Stimulated activated naive CD8-positive, alpha-beta T cell treated with anti-CD3 and anti-CD28 coated beads, Interleukin-15, Interleukin-2, amounts not matched to agents 100 ng/mL and 50 ng/mL, for 24 hours (primary cell): Measurements from ENCODE around the gene ASB4.
"Not testable (repeated sequence)": the region's sequence is repeated elsewhere in the genome, so short reads cannot be mapped to it uniquely, and the experiment has no call there.

Experiments
- H3K27ac Mint-ChIP-seq: one replicate; pipeline ENCODE4 v1.8.0; 2021; ENCODE audit warnings: mild to moderate bottlenecking, mixed read lengths
- H3K27me3 Mint-ChIP-seq: one replicate; pipeline ENCODE4 v1.8.0; 2021; ENCODE audit warnings: mixed read lengths
- H3K36me3 Mint-ChIP-seq: one replicate; pipeline ENCODE4 v1.8.0; 2021; ENCODE audit warnings: low read depth, mixed read lengths
- H3K4me1 Mint-ChIP-seq: one replicate; pipeline ENCODE4 v1.8.0; 2021; ENCODE audit warnings: low read depth, mixed read lengths
- H3K4me3 Mint-ChIP-seq: one replicate; pipeline ENCODE4 v1.8.0; 2021; ENCODE audit warnings: mild to moderate bottlenecking, mixed read lengths
- H3K9me3 Mint-ChIP-seq: one replicate; pipeline ENCODE4 v1.8.0; 2021; ENCODE audit warnings: mixed read lengths

ASB4 gene, protein sequence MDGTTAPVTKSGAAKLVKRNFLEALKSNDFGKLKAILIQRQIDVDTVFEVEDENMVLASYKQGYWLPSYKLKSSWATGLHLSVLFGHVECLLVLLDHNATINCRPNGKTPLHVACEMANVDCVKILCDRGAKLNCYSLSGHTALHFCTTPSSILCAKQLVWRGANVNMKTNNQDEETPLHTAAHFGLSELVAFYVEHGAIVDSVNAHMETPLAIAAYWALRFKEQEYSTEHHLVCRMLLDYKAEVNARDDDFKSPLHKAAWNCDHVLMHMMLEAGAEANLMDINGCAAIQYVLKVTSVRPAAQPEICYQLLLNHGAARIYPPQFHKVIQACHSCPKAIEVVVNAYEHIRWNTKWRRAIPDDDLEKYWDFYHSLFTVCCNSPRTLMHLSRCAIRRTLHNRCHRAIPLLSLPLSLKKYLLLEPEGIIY

GRCh38 chr7:95485391-95486123 lies at the start of gene ASB4:
Gene ASB4, plus strand, starts transcription at chr7:95485943. Its CDS starts 29 bp downstream, at chr7:95485972.
- no peak within 1 kb of the TSS for H3K27ac Mint-ChIP-seq
- no peaks in the 10 kb centered on the region for H3K9me3 Mint-ChIP-seq
- no peak within 1 kb of the TSS for H3K4me3 Mint-ChIP-seq
- H3K36me3 Mint-ChIP-seq = no peaks in the 10 kb centered on the region
- no peaks in the 10 kb centered on the region for H3K27me3 Mint-ChIP-seq
- H3K4me1 Mint-ChIP-seq = no peaks in the 10 kb centered on the region

- no peak overlapping the region for H3K4me3 Mint-ChIP-seq
- H3K9me3 Mint-ChIP-seq = peaks cover 3% of the 10 kb centered on the region
- peaks cover 15% of the 10 kb centered on the region for H3K4me1 Mint-ChIP-seq
- H3K27ac Mint-ChIP-seq = no peak overlapping the region
- no peaks in the 10 kb centered on the region for H3K36me3 Mint-ChIP-seq
- H3K27me3 Mint-ChIP-seq = peaks cover 6% of the 10 kb centered on the region
These were observed 49.3 kb upstream of the ASB4 start for GRCh38 chr7:95436407-95436806.

DNA sequence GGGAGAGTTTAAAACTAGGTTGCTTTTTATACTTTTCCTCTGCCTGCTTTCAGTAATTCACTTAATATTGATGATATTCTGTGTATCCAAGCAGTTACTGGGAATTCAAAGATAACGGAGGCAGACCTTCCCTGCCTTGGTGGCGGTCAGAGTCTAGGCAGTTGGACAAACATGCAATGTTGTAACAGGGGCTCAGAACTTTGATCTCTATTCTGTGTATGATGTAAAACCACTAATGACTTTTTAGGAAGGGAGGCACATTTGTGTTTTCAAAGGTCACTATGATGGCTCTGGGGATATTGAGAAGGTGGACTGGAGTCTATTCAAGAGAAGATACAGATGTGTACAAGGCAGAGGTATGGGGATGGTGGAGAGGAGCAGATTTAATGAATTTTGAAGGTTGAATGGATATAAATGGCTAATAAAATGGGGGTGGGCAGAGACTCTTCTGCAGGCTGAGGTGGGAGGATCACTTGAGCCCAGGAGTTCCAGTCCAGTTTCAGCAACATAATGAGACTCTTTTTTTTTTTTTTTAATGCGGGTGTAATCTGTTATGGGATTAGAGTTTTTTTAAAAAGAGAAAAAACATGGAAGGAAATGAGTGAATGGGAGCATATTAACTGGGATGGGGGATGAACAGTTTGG lies 45.2 kb upstream of the ASB4 start:
- H3K4me1 Mint-ChIP-seq = peaks cover 4% of the 10 kb centered on the region
- H3K4me3 Mint-ChIP-seq = no peak overlapping the region
- no peak overlapping the region for H3K27ac Mint-ChIP-seq
- no peaks in the 10 kb centered on the region for H3K9me3 Mint-ChIP-seq
- H3K27me3 Mint-ChIP-seq = peaks cover 3% of the 10 kb centered on the region
- H3K36me3 Mint-ChIP-seq = no peaks in the 10 kb centered on the region

GRCh38 chr7:95441042-95441823 lies 44.5 kb upstream of the ASB4 start:
- H3K27me3 Mint-ChIP-seq = no peaks in the 10 kb centered on the region
- H3K9me3 Mint-ChIP-seq = no peaks in the 10 kb centered on the region
- no peaks in the 10 kb centered on the region for H3K4me1 Mint-ChIP-seq
- H3K36me3 Mint-ChIP-seq = no peaks in the 10 kb centered on the region
- H3K27ac Mint-ChIP-seq = no peak overlapping the region
- H3K4me3 Mint-ChIP-seq = no peak overlapping the region

GRCh38 chr7:95444796-95445195 lies 40.9 kb upstream of the ASB4 start:
- no peak overlapping the region for H3K4me3 Mint-ChIP-seq
- H3K9me3 Mint-ChIP-seq = no peaks in the 10 kb centered on the region
- H3K4me1 Mint-ChIP-seq = no peaks in the 10 kb centered on the region
- peaks cover 3% of the 10 kb centered on the region for H3K27me3 Mint-ChIP-seq
- H3K27ac Mint-ChIP-seq = no peak overlapping the region
- no peaks in the 10 kb centered on the region for H3K36me3 Mint-ChIP-seq

DNA sequence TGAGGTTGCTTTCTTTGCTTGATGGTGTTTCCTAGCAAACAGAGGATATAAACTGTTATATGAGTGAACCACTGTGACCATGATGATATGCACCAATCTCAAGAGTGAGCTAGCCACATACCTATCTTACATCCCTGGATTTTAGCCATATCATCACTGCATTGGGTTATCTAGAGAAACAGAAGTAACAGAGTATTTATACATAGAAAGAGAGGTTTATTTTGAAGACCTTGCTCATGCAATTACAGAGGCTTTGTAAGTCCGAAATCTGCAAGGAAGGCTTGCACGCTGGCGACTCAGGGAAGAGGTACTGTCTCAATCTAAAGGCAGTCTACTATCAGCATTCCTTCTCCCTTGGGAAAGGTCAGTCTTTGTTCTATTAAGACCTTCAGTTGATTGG lies 39.1 kb upstream of the ASB4 start:
- H3K4me3 Mint-ChIP-seq = no peak overlapping the region
- H3K36me3 Mint-ChIP-seq = no peaks in the 10 kb centered on the region
- peaks cover 3% of the 10 kb centered on the region for H3K27me3 Mint-ChIP-seq
- H3K9me3 Mint-ChIP-seq = no peaks in the 10 kb centered on the region
- H3K27ac Mint-ChIP-seq = no peak overlapping the region
- no peaks in the 10 kb centered on the region for H3K4me1 Mint-ChIP-seq

DNA sequence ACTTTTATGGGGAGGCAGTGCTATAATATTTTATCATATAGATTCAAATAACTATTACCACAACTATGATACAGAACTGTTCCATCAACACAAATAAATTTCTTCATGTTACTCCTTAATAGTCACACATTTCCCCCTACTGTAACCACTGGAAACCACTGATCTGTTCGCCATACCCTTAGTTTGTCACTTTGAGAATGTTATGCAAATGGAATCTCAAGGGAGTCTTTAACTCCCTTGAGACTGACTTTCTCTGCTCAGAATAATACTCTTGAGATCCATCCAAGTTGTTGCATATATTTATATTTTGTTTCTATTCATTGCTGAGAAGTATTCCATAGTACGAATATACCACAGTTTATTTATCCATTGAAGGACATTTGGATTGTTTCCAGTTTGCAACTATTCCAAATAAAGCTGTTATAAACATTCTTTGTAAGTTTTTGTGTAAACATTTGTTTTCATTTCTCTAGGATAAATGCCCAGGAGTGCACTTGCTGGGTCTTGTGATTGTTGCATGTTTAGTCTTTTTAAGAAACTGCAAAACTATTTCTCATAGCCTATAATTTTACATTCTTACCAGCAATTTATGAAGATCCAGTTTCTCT lies 31.2 kb upstream of the ASB4 start:
- peaks cover 13% of the 10 kb centered on the region for H3K27me3 Mint-ChIP-seq
- peaks cover 12% of the 10 kb centered on the region for H3K9me3 Mint-ChIP-seq
- H3K4me1 Mint-ChIP-seq = no peaks in the 10 kb centered on the region
- no peak overlapping the region for H3K27ac Mint-ChIP-seq
- H3K4me3 Mint-ChIP-seq = no peak overlapping the region
- H3K36me3 Mint-ChIP-seq = peaks cover 5% of the 10 kb centered on the region

DNA sequence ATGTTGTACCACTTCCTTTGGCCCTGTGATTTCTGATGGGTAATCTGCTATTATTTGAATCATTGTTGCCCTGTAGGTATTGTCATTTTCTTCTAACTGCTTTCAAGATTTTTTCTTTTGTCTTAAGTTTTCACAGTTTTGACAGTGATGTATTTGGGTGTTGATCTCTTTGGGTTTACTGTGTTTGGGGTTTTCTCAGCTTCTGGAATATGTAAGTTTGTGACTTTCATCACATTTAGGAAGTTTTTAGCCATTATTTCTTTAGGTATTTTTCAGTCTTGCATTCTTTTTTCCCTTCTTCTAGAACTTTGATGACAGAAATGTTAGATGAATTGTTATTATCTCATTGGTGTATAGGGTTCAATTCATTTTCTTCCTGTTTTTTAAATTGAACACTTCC lies 27.8 kb upstream of the ASB4 start:
- peaks cover 5% of the 10 kb centered on the region for H3K36me3 Mint-ChIP-seq
- no peak overlapping the region for H3K27ac Mint-ChIP-seq
- no peaks in the 10 kb centered on the region for H3K4me1 Mint-ChIP-seq
- no peak overlapping the region for H3K4me3 Mint-ChIP-seq
- peaks cover 21% of the 10 kb centered on the region for H3K27me3 Mint-ChIP-seq
- peaks cover 28% of the 10 kb centered on the region for H3K9me3 Mint-ChIP-seq

GRCh38 chr7:95460653-95461052 lies 25.1 kb upstream of the ASB4 start:
- H3K4me1 Mint-ChIP-seq, H3K36me3 Mint-ChIP-seq, H3K4me3 Mint-ChIP-seq, H3K27ac Mint-ChIP-seq: not testable (repeated sequence)
- Mint-ChIP-seq H3K9me3 (peaks cover 28% of the 10 kb centered on the region), H3K27me3 (peaks cover 21% of the 10 kb centered on the region)

GRCh38 chr7:95467912-95468607 lies 17.7 kb upstream of the ASB4 start:
- Mint-ChIP-seq H3K27me3 (no peaks in the 10 kb centered on the region), H3K9me3 (no peaks in the 10 kb centered on the region), H3K36me3 (no peaks in the 10 kb centered on the region), H3K4me3 (no peak overlapping the region), H3K4me1 (peaks cover 15% of the 10 kb centered on the region), H3K27ac (no peak overlapping the region)

DNA sequence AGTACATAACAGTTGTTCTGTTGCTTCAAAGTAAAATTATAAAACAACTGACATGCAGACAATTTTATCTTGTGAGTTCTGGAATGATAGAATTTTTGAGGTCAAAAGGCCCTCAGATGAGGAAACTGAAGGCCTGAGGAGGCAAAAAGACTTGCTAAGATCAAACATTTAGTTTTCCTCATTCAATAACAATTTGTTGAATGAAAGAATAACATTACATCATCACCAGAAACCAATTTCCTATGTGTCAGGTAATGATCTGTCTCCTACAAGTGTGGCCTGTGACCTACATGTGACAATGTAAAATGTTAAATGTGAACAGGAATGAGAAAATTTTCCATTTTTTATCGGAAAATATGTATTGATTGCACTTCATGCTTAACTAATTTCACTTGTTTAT lies 16.6 kb upstream of the ASB4 start:
- Mint-ChIP-seq H3K9me3 (no peaks in the 10 kb centered on the region), H3K36me3 (no peaks in the 10 kb centered on the region), H3K4me1 (peaks cover 15% of the 10 kb centered on the region), H3K27me3 (no peaks in the 10 kb centered on the region), H3K27ac (no peak overlapping the region), H3K4me3 (no peak overlapping the region)

DNA sequence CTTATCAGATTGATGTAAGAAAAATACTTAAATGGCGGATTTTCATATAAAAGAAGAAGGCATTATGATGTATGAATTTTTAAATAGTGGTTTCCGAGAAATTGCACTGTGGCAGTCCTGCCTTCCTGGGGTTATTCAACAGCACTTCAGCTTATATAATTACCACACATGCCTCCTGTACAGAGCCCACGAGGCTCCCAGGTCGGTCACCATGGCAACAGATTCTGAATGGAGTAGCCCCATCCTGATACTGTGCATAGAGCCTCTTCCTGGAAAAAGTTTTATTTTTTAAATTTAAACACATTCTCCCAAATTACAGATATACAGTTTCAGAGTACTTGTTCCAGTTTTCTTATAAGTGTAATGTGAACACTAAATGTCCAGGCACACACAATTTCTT lies 15.9 kb upstream of the ASB4 start:
- Mint-ChIP-seq H3K27me3 (no peaks in the 10 kb centered on the region), H3K36me3 (no peaks in the 10 kb centered on the region), H3K27ac (no peak overlapping the region), H3K4me1 (peaks cover 15% of the 10 kb centered on the region), H3K4me3 (no peak overlapping the region), H3K9me3 (no peaks in the 10 kb centered on the region)

DNA sequence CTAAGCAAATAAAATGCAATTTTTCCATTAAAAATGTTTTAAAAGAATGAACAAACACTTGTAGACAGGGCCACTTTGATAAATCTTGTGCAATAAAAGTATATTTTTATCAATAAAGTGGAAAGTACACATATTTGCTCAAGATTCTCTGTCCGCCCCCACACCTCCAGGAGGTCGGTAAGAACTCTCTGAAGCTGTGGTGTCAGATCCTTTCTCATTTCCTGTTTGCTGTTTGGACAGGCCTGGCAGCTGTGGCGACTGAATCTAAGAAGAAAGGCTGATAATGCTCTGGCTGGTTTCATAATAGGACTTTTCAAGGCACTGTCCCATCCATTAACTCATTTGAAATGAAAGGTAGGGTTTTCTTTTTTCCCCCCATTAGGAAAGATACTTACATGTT lies 15.3 kb upstream of the ASB4 start:
- Mint-ChIP-seq H3K27ac (no peak overlapping the region), H3K36me3 (no peaks in the 10 kb centered on the region), H3K9me3 (no peaks in the 10 kb centered on the region), H3K4me1 (peaks cover 15% of the 10 kb centered on the region), H3K27me3 (no peaks in the 10 kb centered on the region), H3K4me3 (no peak overlapping the region)

DNA sequence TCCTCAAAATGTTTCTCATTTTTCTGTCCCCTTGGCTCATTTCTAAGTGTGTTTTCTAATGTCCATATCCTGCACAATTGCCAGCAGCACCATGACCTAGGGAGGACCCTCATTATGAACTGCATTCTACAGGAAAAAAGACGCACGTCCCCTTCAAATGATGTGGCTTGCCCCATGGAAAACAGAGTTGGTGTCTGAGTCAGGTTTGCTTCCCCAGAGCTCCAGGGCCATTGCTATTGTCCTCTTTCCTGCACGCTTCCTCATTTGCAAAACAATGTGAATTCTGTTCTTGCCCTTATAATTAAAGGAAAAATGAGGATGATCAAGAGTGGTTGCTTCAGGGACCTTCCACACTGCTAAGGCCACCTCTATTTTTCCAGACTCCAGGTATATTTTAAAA lies 14.7 kb upstream of the ASB4 start:
- H3K27me3 Mint-ChIP-seq = no peaks in the 10 kb centered on the region
- H3K9me3 Mint-ChIP-seq = no peaks in the 10 kb centered on the region
- H3K27ac Mint-ChIP-seq = no peak overlapping the region
- no peaks in the 10 kb centered on the region for H3K36me3 Mint-ChIP-seq
- no peak overlapping the region for H3K4me3 Mint-ChIP-seq
- H3K4me1 Mint-ChIP-seq = peaks cover 15% of the 10 kb centered on the region
